PC-3 (cell line): ENCODE data around the gene ATP10B.

Source experiments
- EZH2 ChIP-seq: fragments of 300-600 bp; sonication (generic); IDR thresholded peaks from one replicate; pipeline ENCODE4 v1.6.1; 2017; ENCODE audit warnings: antibody characterized with exemption, mild to moderate bottlenecking, low read length; ENCODE audit not compliant: unreplicated experiment
- EZH2phosphoT487 ChIP-seq: fragments of 300-600 bp; sonication (generic); IDR thresholded peaks from 2 replicates; pipeline ENCODE4 v1.6.1; 2018; ENCODE audit warnings: mild to moderate bottlenecking, antibody characterized with exemption, low read length, borderline replicate concordance
- TF ChIP-seq, protein P1 (sequence below): fragments of 300-600 bp; sonication (generic); conservative IDR thresholded peaks from 2 replicates; pipeline ENCODE4 v1.5.1; 2017; ENCODE audit warnings: antibody characterized with exemption, low read depth, mild to moderate bottlenecking, low read length

DNA sequence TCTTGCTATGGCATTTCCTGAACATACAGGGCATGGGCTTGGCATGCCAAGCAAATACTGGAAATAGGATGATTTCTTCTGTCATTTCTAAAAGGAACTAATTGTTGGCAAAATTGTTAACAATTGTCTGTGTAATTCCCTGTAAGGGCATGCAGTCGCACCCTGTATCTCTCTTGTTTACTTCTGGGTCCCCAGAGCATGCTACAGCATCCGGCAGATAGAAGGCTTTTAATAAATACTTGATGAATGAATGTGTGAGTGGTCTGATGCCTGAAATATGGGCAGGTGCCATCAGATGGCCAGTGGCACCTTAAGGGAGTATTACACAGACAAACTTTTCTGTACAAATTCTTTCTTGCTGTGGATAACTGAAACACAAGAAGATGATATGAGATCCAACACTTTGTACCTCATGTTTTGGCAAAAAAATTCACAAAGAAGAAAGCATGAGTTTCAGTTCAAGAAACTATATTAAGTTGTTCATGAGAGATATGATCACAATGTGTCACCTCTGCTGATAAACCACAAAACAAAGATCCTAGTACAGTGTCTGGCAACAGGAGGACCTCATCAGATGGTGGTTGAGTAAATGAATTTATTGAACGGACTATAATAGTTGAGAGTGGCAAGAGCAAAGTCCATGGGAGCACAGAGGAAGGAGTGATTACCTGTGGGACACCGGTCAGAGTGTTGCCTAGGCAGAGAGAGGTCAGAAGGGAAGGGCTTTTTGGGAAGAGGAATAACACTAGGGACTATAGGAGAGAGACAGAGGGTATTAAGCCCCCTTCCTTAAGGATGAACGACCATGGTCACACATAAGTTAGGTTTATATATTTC, 194.2 kb downstream of the ATP10B start:
- TF ChIP-seq EZH2: no peak
- TF ChIP-seq, protein P1, sequence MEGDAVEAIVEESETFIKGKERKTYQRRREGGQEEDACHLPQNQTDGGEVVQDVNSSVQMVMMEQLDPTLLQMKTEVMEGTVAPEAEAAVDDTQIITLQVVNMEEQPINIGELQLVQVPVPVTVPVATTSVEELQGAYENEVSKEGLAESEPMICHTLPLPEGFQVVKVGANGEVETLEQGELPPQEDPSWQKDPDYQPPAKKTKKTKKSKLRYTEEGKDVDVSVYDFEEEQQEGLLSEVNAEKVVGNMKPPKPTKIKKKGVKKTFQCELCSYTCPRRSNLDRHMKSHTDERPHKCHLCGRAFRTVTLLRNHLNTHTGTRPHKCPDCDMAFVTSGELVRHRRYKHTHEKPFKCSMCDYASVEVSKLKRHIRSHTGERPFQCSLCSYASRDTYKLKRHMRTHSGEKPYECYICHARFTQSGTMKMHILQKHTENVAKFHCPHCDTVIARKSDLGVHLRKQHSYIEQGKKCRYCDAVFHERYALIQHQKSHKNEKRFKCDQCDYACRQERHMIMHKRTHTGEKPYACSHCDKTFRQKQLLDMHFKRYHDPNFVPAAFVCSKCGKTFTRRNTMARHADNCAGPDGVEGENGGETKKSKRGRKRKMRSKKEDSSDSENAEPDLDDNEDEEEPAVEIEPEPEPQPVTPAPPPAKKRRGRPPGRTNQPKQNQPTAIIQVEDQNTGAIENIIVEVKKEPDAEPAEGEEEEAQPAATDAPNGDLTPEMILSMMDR: no peak
- no peak for TF ChIP-seq EZH2phosphoT487
